OCI-LY3 (cell line): ENCODE data around the gene BRF1.

Experiments used
- H2AFZ ChIP-seq: fragments of 200-600, 300-600 bp; shearing (Covaris generic); 2 replicates; pipeline ENCODE4 v1.6.0; 2014; ENCODE audit warnings: antibody characterized with exemption, low read depth, low read length
- H3K27ac ChIP-seq: fragments of 200-600, 300-600 bp; sonication (generic); 2 replicates; pipeline ENCODE4 v1.5.1; 2014; ENCODE audit warnings: mild to moderate bottlenecking, low read length, moderate library complexity, mixed read lengths
- H3K27me3 ChIP-seq: fragments of 200-600, 300-600 bp; sonication (generic); 2 replicates; pipeline ENCODE4 v1.6.1; 2014; ENCODE audit warnings: low read depth, low read length, mixed read lengths
- H3K36me3 ChIP-seq: fragments of 200-600, 300-600 bp; sonication (generic); replicated peaks from 2 replicates; pipeline ENCODE3; 2014; ENCODE audit warnings: low read depth, low read length, mixed read lengths
- H3K4me1 ChIP-seq: fragments of 300-600, 200-600 bp; sonication (generic); 2 replicates; pipeline ENCODE4 v1.6.1; 2014; ENCODE audit warnings: low read length, mixed read lengths
- H3K4me2 ChIP-seq: fragments of 200-600, 300-600 bp; sonication (generic); 2 replicates; pipeline ENCODE4 v1.6.1; 2014; ENCODE audit warnings: low read length, mixed read lengths
- H3K4me3 ChIP-seq: fragments of 300-600, 200-600 bp; sonication (generic); 2 replicates; pipeline ENCODE4 v1.5.1; 2014; ENCODE audit warnings: antibody characterized with exemption, mild to moderate bottlenecking, low read length, moderate library complexity
- H3K79me2 ChIP-seq: fragments of 300-600, 200-600 bp; shearing (Covaris generic); 2 replicates; pipeline ENCODE4 v1.6.1; 2014; ENCODE audit warnings: mild to moderate bottlenecking, low read length, mixed read lengths
- H3K9ac ChIP-seq: fragments of 300-600, 200-600 bp; shearing (Covaris generic); 2 replicates; pipeline ENCODE4 v1.6.0; 2014; ENCODE audit warnings: mild to moderate bottlenecking, low read length, moderate library complexity
- H3K9me3 ChIP-seq: fragments of 200-600, 300-600 bp; shearing (Covaris generic); 2 replicates; pipeline ENCODE4 v1.6.1; 2014; ENCODE audit warnings: low read length, mixed read lengths; ENCODE audit not compliant: insufficient read depth
- H4K20me1 ChIP-seq: fragments of 200-600, 300-600 bp; sonication (generic); 2 replicates; pipeline ENCODE4 v1.6.1; 2016; ENCODE audit warnings: low read length, mixed read lengths; ENCODE audit not compliant: insufficient read depth
- EZH2phosphoT487 ChIP-seq: fragments of 200-600 bp; shearing (Covaris generic); IDR thresholded peaks from 2 replicates; pipeline ENCODE4 v1.6.1; 2018; ENCODE audit warnings: antibody characterized with exemption, mixed run types, low read depth
- TF ChIP-seq, protein P1 (sequence below): fragments of 200-600, 300-600 bp; sonication (generic); IDR thresholded peaks from 2 replicates; pipeline ENCODE4 v1.5.1; 2014; ENCODE audit warnings: antibody characterized with exemption, low read length, low read depth

Gene BRF1

DNA sequence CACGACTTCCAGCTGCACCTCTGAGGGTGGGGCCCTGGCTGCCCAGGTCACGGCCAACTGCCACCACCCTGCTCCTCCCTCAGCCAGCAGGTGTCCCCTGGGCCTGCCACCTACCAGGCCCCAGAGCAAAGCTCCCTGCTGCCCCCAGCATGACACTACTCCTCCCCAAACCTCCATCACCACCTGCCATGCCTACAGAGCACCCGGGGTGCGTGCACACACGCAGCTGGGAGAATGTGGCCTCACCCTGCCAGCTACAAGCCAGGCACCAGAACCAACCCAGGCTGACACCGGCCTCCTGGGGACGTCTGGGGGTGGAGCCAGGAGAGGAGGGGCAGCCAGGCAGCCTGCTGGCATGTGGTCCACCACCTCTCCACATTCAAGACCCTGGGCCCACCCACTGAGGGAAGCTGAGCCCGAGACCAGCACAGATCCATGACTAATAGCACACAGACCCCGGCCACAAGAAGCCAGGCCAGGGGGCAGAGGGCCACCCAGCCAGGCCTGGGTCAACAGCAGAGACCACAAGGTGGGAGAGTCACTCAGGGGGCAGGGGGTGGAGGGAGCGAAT is 135.6 kb downstream of the BRF1 start:
- Histone ChIP-seq H3K36me3 (no peaks in the 10 kb centered on the region), H3K4me1 (no peaks in the 10 kb centered on the region), H3K9me3 (no peaks in the 10 kb centered on the region), H3K4me3 (no peak overlapping the region), H3K9ac (no peak overlapping the region), H3K27ac (no peak overlapping the region), H2AFZ (no peak overlapping the region), H3K79me2 (no peaks in the 10 kb centered on the region), H3K4me2 (no peak overlapping the region), H3K27me3 (no peaks in the 10 kb centered on the region), H4K20me1 (no peaks in the 10 kb centered on the region)
- no peak for TF ChIP-seq EZH2phosphoT487
- TF ChIP-seq, protein P1, sequence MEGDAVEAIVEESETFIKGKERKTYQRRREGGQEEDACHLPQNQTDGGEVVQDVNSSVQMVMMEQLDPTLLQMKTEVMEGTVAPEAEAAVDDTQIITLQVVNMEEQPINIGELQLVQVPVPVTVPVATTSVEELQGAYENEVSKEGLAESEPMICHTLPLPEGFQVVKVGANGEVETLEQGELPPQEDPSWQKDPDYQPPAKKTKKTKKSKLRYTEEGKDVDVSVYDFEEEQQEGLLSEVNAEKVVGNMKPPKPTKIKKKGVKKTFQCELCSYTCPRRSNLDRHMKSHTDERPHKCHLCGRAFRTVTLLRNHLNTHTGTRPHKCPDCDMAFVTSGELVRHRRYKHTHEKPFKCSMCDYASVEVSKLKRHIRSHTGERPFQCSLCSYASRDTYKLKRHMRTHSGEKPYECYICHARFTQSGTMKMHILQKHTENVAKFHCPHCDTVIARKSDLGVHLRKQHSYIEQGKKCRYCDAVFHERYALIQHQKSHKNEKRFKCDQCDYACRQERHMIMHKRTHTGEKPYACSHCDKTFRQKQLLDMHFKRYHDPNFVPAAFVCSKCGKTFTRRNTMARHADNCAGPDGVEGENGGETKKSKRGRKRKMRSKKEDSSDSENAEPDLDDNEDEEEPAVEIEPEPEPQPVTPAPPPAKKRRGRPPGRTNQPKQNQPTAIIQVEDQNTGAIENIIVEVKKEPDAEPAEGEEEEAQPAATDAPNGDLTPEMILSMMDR = no peak

DNA sequence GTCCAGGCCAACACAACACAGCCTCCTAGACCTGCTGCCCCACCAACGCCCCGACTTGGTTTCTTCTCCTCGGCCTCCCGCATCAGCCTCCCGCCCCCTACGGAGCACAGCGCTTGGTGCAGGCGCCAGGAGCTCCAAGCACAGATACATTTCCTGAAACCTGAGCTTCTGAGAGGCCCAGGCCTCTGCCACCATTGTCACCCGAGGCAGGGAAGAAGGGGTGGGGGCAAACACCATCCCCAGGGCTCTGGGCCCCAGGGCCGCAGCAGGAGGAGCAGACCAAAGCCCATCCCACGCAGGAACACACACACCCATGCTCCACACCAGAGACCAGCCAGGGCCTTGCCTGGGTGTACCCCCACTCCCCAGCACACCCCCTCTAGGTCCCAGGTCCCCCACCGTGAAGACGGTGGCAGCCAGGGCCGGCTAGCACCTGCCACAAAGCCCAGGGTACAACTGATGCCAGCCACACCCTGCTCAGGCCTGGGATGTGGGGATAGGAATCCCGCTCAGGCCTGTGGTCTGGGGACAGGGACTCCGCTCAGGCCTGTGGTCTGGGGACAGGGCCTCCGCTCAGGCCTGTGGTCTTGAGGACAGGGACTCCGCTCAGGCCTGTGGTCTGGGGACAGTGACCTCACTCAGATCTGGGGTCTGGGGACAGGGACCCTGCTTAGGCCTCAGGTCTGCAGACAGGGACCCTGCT is 137.6 kb downstream of the BRF1 start:
- Histone ChIP-seq H3K27ac (no peak overlapping the region), H3K4me1 (no peaks in the 10 kb centered on the region), H4K20me1 (no peaks in the 10 kb centered on the region), H2AFZ (no peak overlapping the region), H3K36me3 (no peaks in the 10 kb centered on the region), H3K9ac (no peak overlapping the region), H3K4me2 (no peak overlapping the region), H3K9me3 (no peaks in the 10 kb centered on the region), H3K27me3 (no peaks in the 10 kb centered on the region), H3K79me2 (no peaks in the 10 kb centered on the region), H3K4me3 (no peak overlapping the region)
- no peak for TF ChIP-seq EZH2phosphoT487
- TF ChIP-seq, protein P1 = no peak

DNA sequence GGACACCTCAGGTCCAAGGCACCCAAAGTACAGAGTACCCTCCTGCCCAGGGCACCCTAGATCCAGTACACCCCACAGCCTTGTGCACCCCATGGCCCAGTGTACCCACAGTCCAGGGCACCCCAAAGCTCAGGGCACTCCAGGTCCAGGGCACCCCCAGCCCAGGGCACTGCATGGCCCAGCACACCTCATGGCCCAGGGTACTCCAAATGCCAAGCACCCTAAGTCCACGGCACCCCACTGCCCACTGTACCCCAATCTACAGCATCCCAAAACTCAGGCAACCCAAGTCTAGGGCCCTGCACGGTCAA is 138.2 kb downstream of the BRF1 start:
- Histone ChIP-seq H3K9me3 (no peaks in the 10 kb centered on the region), H3K9ac (no peak overlapping the region), H3K4me1 (no peaks in the 10 kb centered on the region), H4K20me1 (no peaks in the 10 kb centered on the region), H3K27me3 (no peaks in the 10 kb centered on the region), H3K79me2 (no peaks in the 10 kb centered on the region), H3K36me3 (no peaks in the 10 kb centered on the region), H2AFZ (no peak overlapping the region), H3K4me2 (no peak overlapping the region), H3K4me3 (no peak overlapping the region), H3K27ac (no peak overlapping the region)
- TF ChIP-seq, protein P1 = no peak
- no peak for TF ChIP-seq EZH2phosphoT487

DNA sequence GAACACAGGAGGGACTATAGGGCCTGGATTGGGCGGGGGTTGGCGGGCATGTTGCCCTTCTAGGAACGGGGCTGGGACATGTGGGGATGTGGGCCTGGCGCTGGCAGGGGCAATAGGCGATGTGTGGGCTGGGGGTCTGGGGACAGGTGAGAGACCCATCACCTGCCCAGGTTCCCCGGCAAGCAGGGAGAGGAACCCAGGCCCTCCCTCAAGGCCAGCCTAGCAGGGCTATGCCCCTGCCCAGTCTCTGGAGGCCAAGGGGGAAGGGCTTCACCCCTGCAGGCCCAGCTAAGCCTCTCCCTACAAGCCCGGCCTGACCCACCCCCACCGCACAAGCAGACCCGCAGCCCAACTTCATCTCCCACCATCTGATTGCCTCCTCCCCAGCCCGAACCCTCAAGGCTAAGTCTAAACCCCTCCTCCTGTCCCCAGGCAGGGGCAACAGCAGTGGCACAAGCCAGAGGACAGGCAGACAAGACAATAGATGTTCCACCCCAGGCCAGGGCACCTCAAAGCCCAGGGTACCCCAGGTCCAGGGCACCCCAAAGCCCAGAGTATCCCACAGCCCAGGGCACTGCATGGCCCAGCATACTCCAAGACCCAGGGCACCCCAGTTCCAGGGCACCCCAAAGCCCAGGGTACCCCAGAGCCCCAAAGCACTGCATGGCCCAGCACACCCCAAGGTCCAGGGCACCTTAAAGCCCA is 138.7 kb downstream of the BRF1 start:
- Histone ChIP-seq H3K9ac (no peak overlapping the region), H2AFZ (no peak overlapping the region)

More for the DNA sequence above, 138.7 kb downstream of the BRF1 start:
- no peak overlapping the region for H3K27ac ChIP-seq
- H3K27me3 ChIP-seq = no peaks in the 10 kb centered on the region
- no peaks in the 10 kb centered on the region for H3K79me2 ChIP-seq
- H3K9me3 ChIP-seq = no peaks in the 10 kb centered on the region
- H3K4me3 ChIP-seq = no peak overlapping the region
- no peaks in the 10 kb centered on the region for H3K36me3 ChIP-seq
- H4K20me1 ChIP-seq = no peaks in the 10 kb centered on the region
- TF ChIP-seq EZH2phosphoT487 = no peak
- TF ChIP-seq, protein P1 = no peak
- no peak overlapping the region for H3K4me2 ChIP-seq
- H3K4me1 ChIP-seq = no peaks in the 10 kb centered on the region
